Stimulated activated memory B cell treated with anti-CD40 and anti-IgM and Interleukin-4, amounts not matched to agents 10 μg/mL and 1 μg/mL and 100 μg/mL, for 72 hours (primary cell): ENCODE measurements around the gene SLC6A8.
"Not testable (repeated sequence)": the region's sequence is repeated elsewhere in the genome, so short reads cannot be mapped to it uniquely, and the experiment has no call there.

ENCODE experiments used
- ATAC-seq: fragments of 150-1000 bp; cut with Tn5 transposase; 2 replicates; pipeline ENCODE4 v1.10.0; 2021
- H3K27ac Mint-ChIP-seq: one replicate; pipeline ENCODE4 v1.8.0; 2022; ENCODE audit warnings: mild to moderate bottlenecking, mixed read lengths
- H3K27me3 Mint-ChIP-seq: one replicate; pipeline ENCODE4 v1.8.0; 2022; ENCODE audit warnings: mixed read lengths
- H3K36me3 Mint-ChIP-seq: one replicate; pipeline ENCODE4 v1.8.0; 2022; ENCODE audit warnings: mixed read lengths
- H3K4me1 Mint-ChIP-seq: one replicate; pipeline ENCODE4 v1.8.0; 2022; ENCODE audit warnings: mixed read lengths
- H3K4me3 Mint-ChIP-seq: one replicate; pipeline ENCODE4 v1.8.0; 2022; ENCODE audit warnings: mild to moderate bottlenecking, moderate library complexity, mixed read lengths
- H3K9me3 Mint-ChIP-seq: one replicate; pipeline ENCODE4 v1.8.0; 2022; ENCODE audit warnings: mixed read lengths

SLC6A8 gene

GRCh38 chrX:153683486-153683885 is 4.2 kb upstream of the SLC6A8 start:
- not testable (repeated sequence) for H3K36me3 Mint-ChIP-seq, H3K9me3 Mint-ChIP-seq, H3K4me3 Mint-ChIP-seq, H3K27me3 Mint-ChIP-seq, H3K4me1 Mint-ChIP-seq, ATAC-seq, H3K27ac Mint-ChIP-seq

DNA sequence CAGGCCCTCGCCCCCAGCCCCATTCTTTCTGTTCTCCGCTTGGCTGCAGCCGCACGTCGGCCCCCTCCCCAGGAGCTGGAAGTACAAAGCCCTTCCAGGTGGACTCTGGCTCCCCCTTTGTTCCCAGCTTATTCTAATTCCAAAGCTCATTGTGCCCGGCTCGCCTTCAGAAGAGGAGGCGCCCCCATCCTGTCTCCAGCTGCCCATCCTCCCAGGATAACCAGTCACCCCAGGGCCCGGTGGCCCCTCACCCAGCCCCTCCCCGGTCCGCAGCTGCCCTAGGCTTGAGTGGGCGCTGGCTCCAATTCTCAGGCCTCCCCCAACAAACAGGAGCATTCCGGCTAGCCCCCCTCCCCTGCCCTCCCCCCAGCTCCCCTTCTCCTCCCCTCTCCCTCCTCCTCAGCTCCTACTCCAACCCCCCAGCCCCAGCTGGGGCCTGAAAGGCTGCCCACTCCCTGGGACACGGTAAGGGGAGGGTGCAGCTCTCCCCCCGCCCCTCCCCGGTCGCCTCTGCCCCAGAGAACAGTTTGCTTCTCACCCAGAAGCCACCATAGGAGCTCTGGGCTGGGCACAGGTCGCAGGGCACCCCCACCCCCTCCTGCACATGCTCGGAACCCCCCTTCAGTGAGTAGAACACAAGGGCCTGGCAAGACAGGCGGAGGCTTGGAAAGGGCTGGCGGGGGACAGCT is 3.1 kb upstream of the SLC6A8 start:
- Mint-ChIP-seq H3K27ac (no peak overlapping the region), H3K4me1 (peaks cover 6% of the 10 kb centered on the region), H3K4me3 (no peak overlapping the region), H3K27me3 (peaks cover 8% of the 10 kb centered on the region), H3K36me3 (no peaks in the 10 kb centered on the region), H3K9me3 (no peaks in the 10 kb centered on the region)
- no peak for ATAC-seq

DNA sequence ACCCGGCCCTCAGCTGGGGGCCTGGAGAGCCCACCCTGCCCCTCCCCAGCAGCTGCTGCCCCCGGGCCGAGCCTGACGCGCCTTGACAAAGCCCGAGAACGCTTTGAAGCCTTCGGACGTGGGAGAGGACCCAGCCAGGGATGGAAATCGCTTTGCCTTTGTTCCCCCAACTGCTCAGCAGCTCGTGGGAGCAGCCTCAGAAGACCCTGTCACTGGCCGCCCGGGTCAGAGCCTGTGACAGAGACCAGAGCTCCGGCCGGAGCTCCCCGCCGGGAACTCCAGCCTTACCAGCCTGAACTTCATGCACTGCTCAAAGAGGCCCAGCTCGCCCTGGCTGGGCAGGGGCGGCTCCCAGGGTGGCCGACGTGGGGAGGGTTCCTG is 2.6 kb upstream of the SLC6A8 start:
- peaks cover 12% of the 10 kb centered on the region for H3K27me3 Mint-ChIP-seq
- no peak overlapping the region for H3K27ac Mint-ChIP-seq
- H3K4me3 Mint-ChIP-seq, result no peak overlapping the region
- no peaks in the 10 kb centered on the region for H3K36me3 Mint-ChIP-seq
- H3K9me3 Mint-ChIP-seq, result no peaks in the 10 kb centered on the region
- no peak for ATAC-seq
- peaks cover 6% of the 10 kb centered on the region for H3K4me1 Mint-ChIP-seq

DNA sequence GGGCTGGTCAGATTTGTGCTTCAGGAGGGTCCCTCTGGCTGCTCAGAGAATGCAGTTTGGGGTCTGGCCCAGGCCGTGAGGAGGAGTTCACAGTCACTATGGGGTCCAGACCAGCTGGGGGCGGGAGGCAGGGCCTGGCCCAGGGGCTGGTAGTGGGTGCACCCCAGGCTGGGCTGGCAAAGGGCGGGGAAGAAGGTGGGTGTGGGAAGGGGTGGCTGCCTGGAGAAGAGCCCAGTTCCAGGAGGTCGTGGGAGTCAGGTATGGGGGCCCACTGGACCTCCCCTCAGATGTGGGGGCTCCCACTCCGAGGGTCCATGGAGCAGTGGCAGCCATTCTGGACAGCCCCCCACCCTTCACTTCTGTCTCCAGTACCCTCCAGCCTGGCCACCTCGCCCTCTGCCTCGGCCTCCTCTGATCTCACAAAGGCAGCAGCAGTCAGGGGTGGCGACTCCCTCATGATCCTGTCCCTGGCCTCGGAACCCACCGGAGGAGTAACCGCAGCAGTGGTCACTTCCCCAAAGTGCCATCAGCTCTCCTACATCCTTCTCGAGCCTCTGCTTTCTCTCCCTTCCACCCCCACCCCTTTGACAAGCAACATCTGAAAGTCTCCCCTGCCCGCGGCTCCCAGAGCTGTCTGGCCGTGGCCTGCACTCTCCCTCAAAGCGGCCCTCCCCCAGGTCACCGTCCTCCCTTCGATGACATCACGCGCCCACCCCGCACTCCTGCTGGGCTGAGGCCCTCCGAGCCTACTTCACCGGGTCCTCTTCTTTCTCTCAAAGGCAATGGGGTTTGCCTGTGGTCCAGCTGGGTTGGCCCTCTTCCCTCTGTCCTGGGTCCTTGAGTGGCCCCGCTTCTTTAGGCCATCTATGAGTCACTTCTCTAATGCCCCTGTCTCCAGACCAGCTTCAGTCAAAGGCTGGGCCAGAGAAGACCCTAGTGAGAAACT is 1.7 kb upstream of the SLC6A8 start:
- Mint-ChIP-seq H3K4me3 (no peak overlapping the region), H3K9me3 (no peaks in the 10 kb centered on the region), H3K4me1 (peaks cover 6% of the 10 kb centered on the region), H3K36me3 (no peaks in the 10 kb centered on the region), H3K27ac (no peak overlapping the region), H3K27me3 (peaks cover 18% of the 10 kb centered on the region)
- ATAC-seq, result no peak

DNA sequence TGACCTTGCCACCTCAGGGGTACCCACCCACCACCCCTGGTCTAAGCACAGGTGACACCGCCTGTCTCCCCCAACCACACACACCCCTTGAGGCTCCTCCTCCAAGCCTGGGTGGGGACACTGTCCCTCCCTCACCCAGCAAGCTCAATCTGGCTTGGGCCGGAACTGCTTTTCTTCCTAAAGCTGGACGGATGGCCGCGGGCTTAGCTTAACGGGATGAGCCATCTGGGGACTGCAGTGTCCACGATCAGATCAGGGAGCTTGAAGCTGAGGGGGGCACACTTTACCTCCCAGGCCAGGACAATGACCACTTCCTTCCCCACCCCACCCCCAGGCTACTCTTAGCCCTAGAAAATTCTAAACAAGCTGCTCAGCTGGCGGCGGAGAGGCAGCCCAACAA is 1.0 kb upstream of the SLC6A8 start:
- Mint-ChIP-seq H3K4me3 (peak overlapping the region; percentile 15), H3K36me3 (no peaks in the 10 kb centered on the region), H3K9me3 (no peaks in the 10 kb centered on the region), H3K27ac (no peak overlapping the region), H3K4me1 (peaks cover 6% of the 10 kb centered on the region), H3K27me3 (peaks cover 18% of the 10 kb centered on the region)
- no peak for ATAC-seq

DNA sequence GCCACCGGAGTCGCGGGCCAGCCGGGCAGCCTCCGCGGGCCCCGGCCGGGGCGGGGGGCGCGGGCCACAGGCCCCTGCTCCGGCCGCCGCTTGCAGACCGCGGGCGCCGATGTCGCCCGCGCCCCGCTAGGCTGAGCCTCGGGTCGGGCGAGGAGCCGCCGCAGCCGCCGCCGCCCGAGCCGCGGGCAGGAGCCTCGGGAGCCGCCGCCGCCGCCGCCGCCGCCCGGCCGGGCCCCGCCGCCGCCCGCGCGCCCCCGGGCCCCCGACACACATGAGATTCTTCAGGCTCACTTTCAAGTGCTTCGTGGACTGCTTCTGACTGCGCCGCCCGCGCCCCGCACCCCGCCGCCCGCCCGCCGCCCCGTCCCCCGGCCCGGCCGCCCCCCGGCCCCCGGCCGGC is 345 bp downstream of the SLC6A8 start:
- H3K27ac Mint-ChIP-seq, result no peak overlapping the region
- no peaks in the 10 kb centered on the region for H3K9me3 Mint-ChIP-seq
- H3K4me1 Mint-ChIP-seq, result peaks cover 6% of the 10 kb centered on the region
- no peak overlapping the region for H3K4me3 Mint-ChIP-seq
- no peaks in the 10 kb centered on the region for H3K36me3 Mint-ChIP-seq
- peaks cover 18% of the 10 kb centered on the region for H3K27me3 Mint-ChIP-seq
- peak; percentile 9 for ATAC-seq

- no peak overlapping the region for H3K27ac Mint-ChIP-seq
- peaks cover 6% of the 10 kb centered on the region for H3K4me1 Mint-ChIP-seq
- H3K36me3 Mint-ChIP-seq, result no peaks in the 10 kb centered on the region
- H3K4me3 Mint-ChIP-seq, result no peak overlapping the region
- peaks cover 18% of the 10 kb centered on the region for H3K27me3 Mint-ChIP-seq
- peak; percentile 21 for ATAC-seq
- no peaks in the 10 kb centered on the region for H3K9me3 Mint-ChIP-seq
Measured at GRCh38 chrX:153688506-153688905, 780 bp downstream of the SLC6A8 start.

DNA sequence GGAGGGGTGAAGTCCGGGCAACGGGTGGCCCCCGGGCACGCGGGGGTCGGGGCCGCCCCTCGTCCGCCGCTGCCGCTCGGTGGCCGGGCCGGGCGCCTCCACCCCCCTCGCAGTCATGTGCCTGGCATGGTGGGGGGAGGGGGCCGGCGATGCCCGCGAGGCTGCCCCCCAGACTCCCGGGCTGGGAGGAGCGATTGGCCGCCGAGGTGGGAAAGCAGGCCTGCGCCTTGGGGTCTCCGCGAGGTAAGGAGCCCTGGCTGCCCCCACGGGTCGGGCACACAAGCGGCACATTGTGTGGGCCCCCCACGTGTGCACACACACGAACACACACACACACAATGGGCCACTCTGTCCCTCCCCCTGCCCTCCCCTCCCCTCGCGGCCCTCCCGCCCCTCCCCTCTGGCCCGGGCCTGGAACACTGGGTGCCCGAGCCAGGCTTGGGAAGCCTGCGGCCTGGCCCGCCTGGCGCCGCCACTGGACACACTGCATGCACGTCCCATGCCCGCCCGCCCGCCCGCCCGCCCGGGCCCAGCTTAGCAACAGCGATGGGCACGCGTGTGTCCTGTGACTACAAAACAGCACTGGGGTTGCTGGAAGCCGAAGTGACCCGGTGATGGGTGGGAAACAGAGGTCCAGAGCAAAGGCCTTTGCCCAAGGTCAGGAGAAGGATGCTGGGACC is 1.3 kb downstream of the SLC6A8 start:
- H3K27me3 Mint-ChIP-seq, result peaks cover 18% of the 10 kb centered on the region
- ATAC-seq, result no peak
- H3K27ac Mint-ChIP-seq, result no peak overlapping the region
- H3K4me1 Mint-ChIP-seq, result peaks cover 6% of the 10 kb centered on the region
- no peak overlapping the region for H3K4me3 Mint-ChIP-seq
- H3K36me3 Mint-ChIP-seq, result peaks cover under 1% of the 10 kb centered on the region
- H3K9me3 Mint-ChIP-seq, result no peaks in the 10 kb centered on the region

- Mint-ChIP-seq H3K4me1 (peaks cover 6% of the 10 kb centered on the region), H3K9me3 (no peaks in the 10 kb centered on the region), H3K4me3 (no peak overlapping the region), H3K27me3 (peaks cover 18% of the 10 kb centered on the region), H3K36me3 (peaks cover 4% of the 10 kb centered on the region), H3K27ac (no peak overlapping the region)
- no peak for ATAC-seq
Measured at GRCh38 chrX:153689654-153690465, 2.1 kb downstream of the SLC6A8 start.

- peaks cover 18% of the 10 kb centered on the region for H3K27me3 Mint-ChIP-seq
- no peaks in the 10 kb centered on the region for H3K9me3 Mint-ChIP-seq
- H3K36me3 Mint-ChIP-seq, result peaks cover 4% of the 10 kb centered on the region
- no peak overlapping the region for H3K27ac Mint-ChIP-seq
- peaks cover 6% of the 10 kb centered on the region for H3K4me1 Mint-ChIP-seq
- no peak overlapping the region for H3K4me3 Mint-ChIP-seq
- no peak for ATAC-seq
Measured at GRCh38 chrX:153690466-153690865, 2.7 kb downstream of the SLC6A8 start.

DNA sequence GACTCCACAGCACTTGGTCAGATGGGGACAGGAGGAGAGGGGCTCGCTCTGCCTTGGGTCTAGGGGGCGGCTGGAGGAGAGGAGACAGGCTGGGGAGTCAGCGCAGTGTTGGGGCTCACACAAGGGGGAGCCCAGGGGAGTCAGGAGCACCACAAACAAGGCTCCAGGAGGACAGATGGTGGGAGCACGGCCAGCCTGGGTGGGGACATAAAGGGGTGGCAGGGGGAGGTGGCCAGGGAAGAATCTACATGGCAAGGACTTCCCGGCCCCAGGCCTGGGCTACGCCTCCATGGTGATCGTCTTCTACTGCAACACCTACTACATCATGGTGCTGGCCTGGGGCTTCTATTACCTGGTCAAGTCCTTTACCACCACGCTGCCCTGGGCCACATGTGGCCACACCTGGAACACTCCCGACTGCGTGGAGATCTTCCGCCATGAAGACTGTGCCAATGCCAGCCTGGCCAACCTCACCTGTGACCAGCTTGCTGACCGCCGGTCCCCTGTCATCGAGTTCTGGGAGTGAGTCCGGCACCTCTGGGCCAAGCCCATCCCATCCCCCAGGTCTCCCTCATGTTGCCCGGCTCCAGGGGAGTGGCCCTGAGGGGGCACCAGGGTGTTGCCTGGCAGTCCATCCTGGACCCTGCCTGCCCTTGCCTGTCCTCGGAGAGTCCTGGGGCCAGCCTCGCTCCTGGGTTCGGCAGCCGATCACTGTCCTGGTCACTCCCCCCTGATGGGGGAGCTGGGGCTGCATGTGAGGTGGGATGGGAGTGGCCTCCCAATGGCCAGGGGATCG is 3.5 kb downstream of the SLC6A8 start:
- not testable (repeated sequence) for H3K4me3 Mint-ChIP-seq, H3K4me1 Mint-ChIP-seq, H3K36me3 Mint-ChIP-seq, H3K9me3 Mint-ChIP-seq, H3K27ac Mint-ChIP-seq, ATAC-seq
- peaks cover 18% of the 10 kb centered on the region for H3K27me3 Mint-ChIP-seq

- no peak overlapping the region for H3K27ac Mint-ChIP-seq
- H3K9me3 Mint-ChIP-seq, result no peaks in the 10 kb centered on the region
- no peak for ATAC-seq
- H3K27me3 Mint-ChIP-seq, result peaks cover 16% of the 10 kb centered on the region
- H3K4me3 Mint-ChIP-seq, result no peak overlapping the region
- peaks cover 6% of the 10 kb centered on the region for H3K4me1 Mint-ChIP-seq
- H3K36me3 Mint-ChIP-seq, result peaks cover 9% of the 10 kb centered on the region
Measured at GRCh38 chrX:153692003-153692402, 4.3 kb downstream of the SLC6A8 start.

DNA sequence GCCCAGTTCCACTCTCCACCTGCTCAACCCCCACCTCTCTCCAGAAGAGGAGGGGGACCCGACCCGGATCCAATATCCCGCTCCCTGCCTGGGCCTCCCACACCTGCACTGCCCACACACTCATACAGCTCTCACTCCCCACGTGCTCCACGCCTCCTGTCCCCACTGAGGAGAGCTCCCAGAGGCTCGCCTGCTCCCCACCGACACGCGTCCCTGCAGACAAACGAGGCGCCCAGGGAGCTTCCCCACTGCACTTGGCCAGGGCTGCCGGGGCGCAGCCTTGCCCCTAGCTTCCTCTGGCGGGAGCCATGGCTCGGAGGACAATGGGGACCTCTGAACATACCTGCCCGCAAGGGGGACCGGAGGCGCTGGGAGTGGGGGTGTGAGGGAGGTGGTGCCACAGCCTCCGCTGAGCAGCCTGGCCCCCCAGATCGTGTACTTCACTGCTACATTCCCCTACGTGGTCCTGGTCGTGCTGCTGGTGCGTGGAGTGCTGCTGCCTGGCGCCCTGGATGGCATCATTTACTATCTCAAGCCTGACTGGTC is 5.0 kb downstream of the SLC6A8 start:
- no peaks in the 10 kb centered on the region for H3K4me1 Mint-ChIP-seq
- peaks cover 15% of the 10 kb centered on the region for H3K36me3 Mint-ChIP-seq
- peaks cover 10% of the 10 kb centered on the region for H3K27me3 Mint-ChIP-seq
- no peaks in the 10 kb centered on the region for H3K9me3 Mint-ChIP-seq
- no peak overlapping the region for H3K27ac Mint-ChIP-seq
- no peak for ATAC-seq
- no peak overlapping the region for H3K4me3 Mint-ChIP-seq
